ENCODE measurements around the gene MYO1E. TPM values are rescaled to one million over a fixed set of nuclear protein-coding genes. Genes with fewer than 3 reads are reported as not detected.
A peak's percentile ranks its signal among the peaks of the same experiment; 100 is the strongest.

The MYO1E gene
- total RNA-seq, 2 experiments from 2014 or later: 73.9 to 79.1 TPM

GRCh38 chr15:59176653-59177316 lies 195.9 kb downstream of the MYO1E start:
- H3K27me3 Mint-ChIP-seq: peaks cover 3% of the 10 kb centered on the region
- H3K9me3 Mint-ChIP-seq: peaks cover 8% of the 10 kb centered on the region
- H3K27ac Mint-ChIP-seq: no peak overlapping the region
- peaks cover 36% of the 10 kb centered on the region for H3K36me3 Mint-ChIP-seq
- ATAC-seq (ENCODE audit: low read depth) (no peak), DNase-seq (no peak)
- no peaks in the 10 kb centered on the region for H3K4me1 Mint-ChIP-seq
- no peak overlapping the region for H3K4me3 Mint-ChIP-seq
- POLR2A ChIA-PET: no interaction called here

- Mint-ChIP-seq H3K27me3 (peaks cover 3% of the 10 kb centered on the region), H3K27ac (no peak overlapping the region), H3K4me3 (no peak overlapping the region), H3K9me3 (no peaks in the 10 kb centered on the region), H3K36me3 (peaks cover 28% of the 10 kb centered on the region), H3K4me1 (peaks cover 5% of the 10 kb centered on the region)
- POLR2A ChIA-PET: no interaction called here
- no peak for DNase-seq
- peak; percentile 42 for ATAC-seq (ENCODE audit: low read depth)
Observed at GRCh38 chr15:59174835-59175831, 197.5 kb downstream of the MYO1E start.

GRCh38 chr15:59174151-59174834 lies 198.4 kb downstream of the MYO1E start:
- no peak for DNase-seq
- Mint-ChIP-seq H3K4me1 (peaks cover 8% of the 10 kb centered on the region), H3K9me3 (no peaks in the 10 kb centered on the region), H3K4me3 (no peak overlapping the region), H3K27ac (no peak overlapping the region), H3K36me3 (peaks cover 31% of the 10 kb centered on the region), H3K27me3 (peaks cover 3% of the 10 kb centered on the region)
- ATAC-seq (ENCODE audit: low read depth): no peak
- POLR2A ChIA-PET: no interaction called here

- ATAC-seq (ENCODE audit: low read depth): no peak
- POLR2A ChIA-PET: no interaction called here
- no peaks in the 10 kb centered on the region for H3K9me3 Mint-ChIP-seq
- no peak overlapping the region for H3K27ac Mint-ChIP-seq
- no peak for DNase-seq
- peaks cover 3% of the 10 kb centered on the region for H3K27me3 Mint-ChIP-seq
- peaks cover 14% of the 10 kb centered on the region for H3K4me1 Mint-ChIP-seq
- no peak overlapping the region for H3K4me3 Mint-ChIP-seq
- H3K36me3 Mint-ChIP-seq: peaks cover 29% of the 10 kb centered on the region
Observed at GRCh38 chr15:59173194-59173593, 199.5 kb downstream of the MYO1E start.

- H3K27ac Mint-ChIP-seq: no peak overlapping the region
- ATAC-seq (ENCODE audit: low read depth): no peak
Observed at GRCh38 chr15:59172289-59172901, 200.3 kb downstream of the MYO1E start.

GRCh38 chr15:59171067-59171397 lies 201.6 kb downstream of the MYO1E start:
- H3K27me3 Mint-ChIP-seq: no peaks in the 10 kb centered on the region
- peaks cover 24% of the 10 kb centered on the region for H3K36me3 Mint-ChIP-seq
- no peak overlapping the region for H3K27ac Mint-ChIP-seq
- no peak overlapping the region for H3K4me3 Mint-ChIP-seq
- POLR2A ChIA-PET: no interaction called here
- H3K9me3 Mint-ChIP-seq: no peaks in the 10 kb centered on the region
- no peak for ATAC-seq (ENCODE audit: low read depth)
- no peak for DNase-seq
- H3K4me1 Mint-ChIP-seq: peaks cover 19% of the 10 kb centered on the region

More at GRCh38 chr15:59172289-59172901, 200.3 kb downstream of the MYO1E start:
- Mint-ChIP-seq H3K4me3 (no peak overlapping the region), H3K36me3 (peaks cover 23% of the 10 kb centered on the region), H3K4me1 (peaks cover 15% of the 10 kb centered on the region), H3K27me3 (no peaks in the 10 kb centered on the region), H3K9me3 (no peaks in the 10 kb centered on the region)
- POLR2A ChIA-PET: no interaction called here
- DNase-seq: no peak

GRCh38 chr15:59170295-59171066 lies 202.2 kb downstream of the MYO1E start:
- POLR2A ChIA-PET: no interaction called here
- Mint-ChIP-seq H3K36me3 (peaks cover 28% of the 10 kb centered on the region), H3K27me3 (no peaks in the 10 kb centered on the region), H3K27ac (no peak overlapping the region), H3K9me3 (no peaks in the 10 kb centered on the region), H3K4me1 (peaks cover 22% of the 10 kb centered on the region), H3K4me3 (no peak overlapping the region)
- peak; percentile 38 for ATAC-seq (ENCODE audit: low read depth)
- no peak for DNase-seq

GRCh38 chr15:59169251-59169708 lies 203.4 kb downstream of the MYO1E start:
- Mint-ChIP-seq H3K4me1 (peaks cover 22% of the 10 kb centered on the region), H3K27ac (peak overlapping the region; percentile 69), H3K4me3 (no peak overlapping the region), H3K27me3 (no peaks in the 10 kb centered on the region), H3K36me3 (peaks cover 35% of the 10 kb centered on the region), H3K9me3 (no peaks in the 10 kb centered on the region)
- DNase-seq: no peak
- no peak for ATAC-seq (ENCODE audit: low read depth)
- POLR2A ChIA-PET: no interaction called here

GRCh38 chr15:59168536-59168935 lies 204.1 kb downstream of the MYO1E start:
- Mint-ChIP-seq H3K27ac (no peak overlapping the region), H3K9me3 (no peaks in the 10 kb centered on the region), H3K4me3 (no peak overlapping the region), H3K36me3 (peaks cover 35% of the 10 kb centered on the region), H3K27me3 (no peaks in the 10 kb centered on the region), H3K4me1 (peaks cover 22% of the 10 kb centered on the region)
- POLR2A ChIA-PET: no interaction called here
- no peak for ATAC-seq (ENCODE audit: low read depth)
- no peak for DNase-seq

GRCh38 chr15:59166601-59167265 lies 205.9 kb downstream of the MYO1E start:
- Mint-ChIP-seq H3K4me1 (peaks cover 22% of the 10 kb centered on the region), H3K9me3 (no peaks in the 10 kb centered on the region), H3K27me3 (no peaks in the 10 kb centered on the region), H3K4me3 (no peak overlapping the region), H3K27ac (no peak overlapping the region), H3K36me3 (peaks cover 35% of the 10 kb centered on the region)
- DNase-seq: no peak
- ATAC-seq (ENCODE audit: low read depth): no peak
- POLR2A ChIA-PET: no interaction called here

- H3K9me3 Mint-ChIP-seq: no peaks in the 10 kb centered on the region
- ATAC-seq (ENCODE audit: low read depth) (no peak), DNase-seq (no peak)
- H3K27ac Mint-ChIP-seq: no peak overlapping the region
- peaks cover 35% of the 10 kb centered on the region for H3K36me3 Mint-ChIP-seq
- POLR2A ChIA-PET: no interaction called here
- peaks cover 22% of the 10 kb centered on the region for H3K4me1 Mint-ChIP-seq
- H3K4me3 Mint-ChIP-seq: no peak overlapping the region
- no peaks in the 10 kb centered on the region for H3K27me3 Mint-ChIP-seq
Observed at GRCh38 chr15:59166166-59166565, 206.5 kb downstream of the MYO1E start.

- Mint-ChIP-seq H3K36me3 (peaks cover 34% of the 10 kb centered on the region), H3K27ac (peak overlapping the region; percentile 48), H3K9me3 (no peaks in the 10 kb centered on the region), H3K4me3 (no peak overlapping the region), H3K4me1 (peaks cover 22% of the 10 kb centered on the region), H3K27me3 (no peaks in the 10 kb centered on the region)
- POLR2A ChIA-PET: interaction anchor here (0.6 kb wide), 1 partner anchor 635 kb away, joined by 4 read pairs; no protein-coding TSS in a partner anchor
- DNase-seq: no peak
- ATAC-seq (ENCODE audit: low read depth): no peak
Observed at GRCh38 chr15:59165726-59166125, 206.9 kb downstream of the MYO1E start.

Data from activated naive CD8-positive, alpha-beta T cell treated with anti-CD3 and anti-CD28 coated beads, Interleukin-2, amount 10 ng/mL, durations not matched to agents 7 days and 5 days (primary cell).